NCI-H1436 (cell line): ENCODE data around the gene TMEM132E.

ENCODE experiments used
- DNase-seq: peaks from one replicate; lab custom pipeline; 2025; lab: John Stamatoyannopoulos, UW

Gene TMEM132E

GRCh38 chr17:34665150-34665806 lies 85.9 kb downstream of the TMEM132E start:
- DNase-seq = peak; percentile 17

GRCh38 chr17:34665819-34666763 lies 86.7 kb downstream of the TMEM132E start:
- no peak for DNase-seq

- no peak for DNase-seq
Observed at GRCh38 chr17:34667656-34668055, 88.3 kb downstream of the TMEM132E start.

- DNase-seq = no peak
Observed at GRCh38 chr17:34668206-34668605, 88.8 kb downstream of the TMEM132E start.

- no peak for DNase-seq
Observed at GRCh38 chr17:34669511-34669910, 90.1 kb downstream of the TMEM132E start.

- no peak for DNase-seq
Observed at GRCh38 chr17:34670618-34671017, 91.2 kb downstream of the TMEM132E start.

GRCh38 chr17:34671191-34671590 lies 91.8 kb downstream of the TMEM132E start:
- DNase-seq = no peak

- no peak for DNase-seq
Observed at GRCh38 chr17:34672176-34672785, 92.9 kb downstream of the TMEM132E start.

- no peak for DNase-seq
Observed at GRCh38 chr17:34673516-34673915, 94.1 kb downstream of the TMEM132E start.

GRCh38 chr17:34673995-34674890 lies 94.9 kb downstream of the TMEM132E start:
- no peak for DNase-seq

GRCh38 chr17:34675143-34675542 lies 95.8 kb downstream of the TMEM132E start:
- no peak for DNase-seq

- no peak for DNase-seq
Observed at GRCh38 chr17:34675605-34676004, 96.2 kb downstream of the TMEM132E start.

GRCh38 chr17:34680151-34680550 lies 100.8 kb downstream of the TMEM132E start:
- DNase-seq = no peak

GRCh38 chr17:34682305-34682704 lies 102.9 kb downstream of the TMEM132E start:
- no peak for DNase-seq

- no peak for DNase-seq
Observed at GRCh38 chr17:34683390-34683789, 104.0 kb downstream of the TMEM132E start.
